Fibroblast of lung (primary cell): ENCODE results near the gene COBL. TPM values are rescaled to one million over a fixed set of nuclear protein-coding genes. Genes with fewer than 3 reads are reported as not detected.

Experiments used
- DNase-seq, 2 donors: peaks; one replicate each; pipeline versions ENCODE4 v3.0.0 to v3.0.0-alpha.2; 2010; ENCODE audit warnings: low read depth in 2 of 2
- H2AFZ ChIP-seq: 2 replicates; pipeline ENCODE4 v1.5.1; 2012; ENCODE audit warnings: low read length, control low read depth, inconsistent platforms
- H3K27ac ChIP-seq: 2 replicates; pipeline ENCODE4 v1.5.1; 2011; ENCODE audit warnings: low read length, control low read depth; ENCODE audit not compliant: insufficient read depth
- H3K27me3 ChIP-seq: 2 replicates; pipeline ENCODE4 v1.5.1; 2011; ENCODE audit warnings: mild to moderate bottlenecking, low read length; ENCODE audit not compliant: control insufficient read depth, insufficient read depth
- H3K36me3 ChIP-seq: 2 replicates; pipeline ENCODE4 v1.5.1; 2011; ENCODE audit warnings: low read length; ENCODE audit not compliant: control insufficient read depth, insufficient read depth
- H3K4me1 ChIP-seq: 2 replicates; pipeline ENCODE4 v1.5.1; 2011; ENCODE audit warnings: low read length; ENCODE audit not compliant: control insufficient read depth, insufficient read depth; ENCODE audit errors: extremely low read depth
- H3K4me2 ChIP-seq: 2 replicates; pipeline ENCODE4 v1.5.1; 2011; ENCODE audit warnings: low read length, control low read depth; ENCODE audit not compliant: insufficient read depth; ENCODE audit errors: extremely low read depth
- H3K4me3 ChIP-seq, 4 experiments: fragments of 200-600 bp in 1 of 4; sonication (generic) in 1 of 4; replicated peaks in 1 of 4; 2 replicates each; pipeline ENCODE4 v1.5.1; 2011 to 2016; ENCODE audit warnings: low read length in 4 of 4, low read depth in 3 of 4, mild to moderate bottlenecking in 3 of 4, control low read depth in 2 of 4, inconsistent platforms in 1 of 4, mixed read lengths in 1 of 4; ENCODE audit not compliant: insufficient read depth in 1 of 4; ENCODE audit errors: control extremely low read depth in 1 of 4
- H3K79me2 ChIP-seq: 2 replicates; pipeline ENCODE4 v1.5.1; 2012; ENCODE audit warnings: mild to moderate bottlenecking, low read length, inconsistent platforms; ENCODE audit not compliant: control insufficient read depth, insufficient read depth
- H3K9ac ChIP-seq: 2 replicates; pipeline ENCODE4 v1.5.1; 2011; ENCODE audit warnings: mild to moderate bottlenecking, low read length, control low read depth; ENCODE audit not compliant: insufficient read depth
- H3K9me3 ChIP-seq: 2 replicates; pipeline ENCODE4 v1.5.1; 2012; ENCODE audit warnings: low read depth, low read length; ENCODE audit not compliant: control insufficient read depth, insufficient read depth
- H4K20me1 ChIP-seq: 2 replicates; pipeline ENCODE4 v1.5.1; 2011; ENCODE audit warnings: low read length; ENCODE audit not compliant: control insufficient read depth, insufficient read depth; ENCODE audit errors: extremely low read depth
- CTCF ChIP-seq, 2 donors: IDR thresholded peaks in 1 of 2; conservative IDR thresholded peaks in 1 of 2; 1 replicate in 1 of 2; 2 replicates in 1 of 2; pipeline ENCODE4 v1.5.1; 2011 to 2012; ENCODE audit warnings: low read length in 2 of 2, control low read depth in 1 of 2, inconsistent platforms in 1 of 2, low read depth in 1 of 2, mild to moderate bottlenecking in 1 of 2
- EZH2 ChIP-seq: IDR thresholded peaks from 2 replicates; pipeline ENCODE4 v1.5.1; 2012; ENCODE audit warnings: low read length, control low read depth, mild to moderate bottlenecking; ENCODE audit errors: missing control alignments
- polyA plus RNA-seq, 2 donors: library from polyadenylated mRNA; depleted of rRNA in 1 of 2; stranded (reverse) in 1 of 2; unstranded in 1 of 2; fragments of >200 nt; gene quantifications; 2 replicates each; pipeline ENCODE4 v1.2.1, GENCODE V29; 2011 to 2012; ENCODE audit warnings: missing spikeins in 1 of 2
- total RNA-seq: library from RNA; depleted of rRNA; stranded (reverse); fragments of >200 nt; gene quantifications from 2 replicates; pipeline ENCODE4 v1.2.1, GENCODE V29; 2014

The COBL gene
- total and polyA plus RNA-seq, 2 donors (not counting 1 experiment from before 2014, with no cell fraction given), result 0.10 to 0.33 TPM

- Histone ChIP-seq H3K79me2 (no peaks in the 10 kb centered on the region), H3K9me3 (no peaks in the 10 kb centered on the region), H4K20me1 (no peaks in the 10 kb centered on the region), H3K9ac (no peak overlapping the region), H3K27ac (no peak overlapping the region), H2AFZ (no peak overlapping the region), H3K4me2 (no peak overlapping the region), H3K36me3 (no peaks in the 10 kb centered on the region), H3K4me3 (no peak overlapping the region), H3K4me1 (no peaks in the 10 kb centered on the region), H3K27me3 (no peaks in the 10 kb centered on the region)
- TF ChIP-seq CTCF (conservative IDR thresholded peaks at IDR 0.05 in 1 of 2, IDR thresholded peaks at IDR 0.05 in 1 of 2; ENCODE audit: low read depth in 1 of 2, low read length in 2 of 2) (no peak), EZH2 (no peak)
- no peak for DNase-seq
Measured at GRCh38 chr7:51229620-51230323, 86.8 kb downstream of the COBL start.

- Histone ChIP-seq H2AFZ (no peak overlapping the region), H3K27ac (no peak overlapping the region), H3K27me3 (no peaks in the 10 kb centered on the region), H3K4me2 (no peak overlapping the region), H3K4me1 (no peaks in the 10 kb centered on the region), H4K20me1 (no peaks in the 10 kb centered on the region), H3K9me3 (no peaks in the 10 kb centered on the region), H3K4me3 (no peak overlapping the region), H3K79me2 (no peaks in the 10 kb centered on the region), H3K36me3 (no peaks in the 10 kb centered on the region), H3K9ac (no peak overlapping the region)
- no peak for DNase-seq
- no peak for TF ChIP-seq CTCF (conservative IDR thresholded peaks at IDR 0.05 in 1 of 2, IDR thresholded peaks at IDR 0.05 in 1 of 2; ENCODE audit: low read depth in 1 of 2, low read length in 2 of 2)
- TF ChIP-seq EZH2, result no peak
Measured at GRCh38 chr7:51229106-51229537, 87.5 kb downstream of the COBL start.

- H3K9ac ChIP-seq, result no peak overlapping the region
- TF ChIP-seq CTCF (conservative IDR thresholded peaks at IDR 0.05 in 1 of 2, IDR thresholded peaks at IDR 0.05 in 1 of 2; ENCODE audit: low read depth in 1 of 2, low read length in 2 of 2) (no peak), EZH2 (no peak)
- no peaks in the 10 kb centered on the region for H4K20me1 ChIP-seq
- H3K9me3 ChIP-seq, result no peaks in the 10 kb centered on the region
- no peak overlapping the region for H3K27ac ChIP-seq
- no peak overlapping the region for H3K4me2 ChIP-seq
- DNase-seq, result no peak
- H3K36me3 ChIP-seq, result no peaks in the 10 kb centered on the region
- no peaks in the 10 kb centered on the region for H3K4me1 ChIP-seq
- H3K27me3 ChIP-seq, result no peaks in the 10 kb centered on the region
- H2AFZ ChIP-seq, result no peak overlapping the region
- no peaks in the 10 kb centered on the region for H3K79me2 ChIP-seq
- H3K4me3 ChIP-seq, result no peak overlapping the region
Measured at GRCh38 chr7:51228386-51228958, 88.1 kb downstream of the COBL start.
